GM19240 (cell line): ENCODE measurements around the gene CRKL.
"Not testable (repeated sequence)": the region's sequence is repeated elsewhere in the genome, so short reads cannot be mapped to it uniquely, and the experiment has no call there.

Source experiments
- DNase-seq: peaks from one replicate; pipeline ENCODE4 v3.0.0; 2011; ENCODE audit warnings: low spot score; ENCODE audit not compliant: insufficient read length

CRKL gene

DNA sequence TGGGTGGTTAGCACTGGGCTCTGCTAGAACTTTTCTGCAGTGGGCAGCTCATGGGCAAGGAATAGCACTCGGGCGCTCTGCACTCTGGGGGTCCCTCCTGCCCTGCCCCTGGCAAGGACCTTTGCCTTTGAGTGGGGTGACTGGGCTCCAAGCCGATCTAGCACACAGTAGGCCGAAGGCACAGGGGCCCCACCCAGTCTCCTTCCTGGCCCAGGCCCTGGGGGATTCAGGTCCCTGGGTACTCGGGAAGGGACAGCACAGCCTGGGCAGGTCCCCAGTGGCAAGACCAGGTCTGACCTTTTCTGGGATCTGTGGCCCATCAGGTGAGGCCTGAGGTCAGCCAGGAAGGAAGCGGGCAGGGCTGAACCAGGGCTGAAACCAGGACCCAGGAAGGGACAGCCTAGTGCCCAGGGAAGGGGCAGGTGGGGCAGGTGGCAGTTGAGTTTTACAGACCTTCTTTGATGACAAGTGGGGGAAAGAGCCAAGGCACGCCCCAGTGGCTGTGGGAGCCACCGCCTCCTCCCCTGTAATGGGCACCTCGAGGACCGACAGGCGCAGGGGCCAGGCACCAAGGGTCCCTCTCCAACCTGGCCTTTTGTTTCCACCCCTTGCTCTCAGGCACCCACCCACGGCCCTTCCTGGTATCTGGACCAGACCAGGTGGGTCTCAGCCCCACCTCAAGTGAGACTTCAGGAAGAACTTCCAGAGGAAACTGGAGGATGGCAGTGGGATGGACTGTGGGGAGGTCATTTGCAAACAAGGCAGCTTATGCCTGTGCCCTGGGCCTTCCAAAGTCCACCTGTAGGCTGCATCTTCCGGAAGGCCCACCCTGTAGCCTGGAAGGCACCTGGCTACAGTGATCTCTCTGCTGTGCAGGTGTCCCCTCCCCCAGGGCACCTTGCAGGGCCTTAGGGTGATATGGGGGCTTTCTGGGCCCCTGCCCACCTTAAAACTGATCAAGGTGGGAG is 49.0 kb downstream of the CRKL start:
- no peak for DNase-seq

DNA sequence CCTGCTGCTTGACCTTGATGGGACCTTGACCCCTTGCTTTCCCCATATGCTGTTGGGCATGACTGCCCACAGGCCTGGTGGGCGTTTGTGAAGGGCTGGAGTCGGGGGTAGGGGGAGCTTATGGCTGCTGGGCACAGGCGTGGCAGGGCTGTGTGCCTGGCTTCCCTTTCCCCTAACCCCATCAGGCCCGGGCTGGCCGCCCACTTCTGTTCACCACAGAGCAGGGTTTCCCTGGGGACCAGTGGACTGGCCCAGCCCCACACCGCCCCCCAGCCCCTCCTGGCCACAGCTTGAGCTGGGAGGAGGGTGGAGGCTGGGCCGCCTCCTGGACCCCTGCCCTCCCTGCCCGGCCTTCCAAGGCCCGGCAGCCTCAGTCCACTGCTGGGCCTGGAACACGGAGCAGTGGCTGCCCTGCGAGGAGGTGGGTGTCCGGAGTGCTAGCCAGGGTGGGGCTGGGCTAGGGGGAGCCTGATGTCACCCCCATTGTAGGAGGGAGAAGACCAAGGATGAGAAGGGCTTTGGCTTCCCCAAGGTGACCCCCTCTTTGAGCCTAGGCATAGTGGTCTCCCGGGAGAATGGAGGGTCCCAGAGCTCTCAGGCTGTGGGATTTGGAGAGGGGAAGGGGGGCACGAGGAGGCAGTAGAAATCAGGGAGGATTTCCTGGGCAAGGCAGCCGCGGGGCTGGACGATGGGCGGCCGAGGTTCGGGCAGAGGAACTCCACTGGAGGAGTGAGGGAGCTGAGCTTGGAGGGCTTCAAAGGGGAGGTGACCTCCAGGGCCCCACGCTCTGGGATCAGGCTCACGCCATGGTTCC is 49.9 kb downstream of the CRKL start, which contains the start of gene AIFM3:
Gene AIFM3, plus strand, starts transcription at position 373 of the 814 bp plus-strand sequence. CDS start 690 bp downstream, outside the sequence.
- no peak for DNase-seq

DNA sequence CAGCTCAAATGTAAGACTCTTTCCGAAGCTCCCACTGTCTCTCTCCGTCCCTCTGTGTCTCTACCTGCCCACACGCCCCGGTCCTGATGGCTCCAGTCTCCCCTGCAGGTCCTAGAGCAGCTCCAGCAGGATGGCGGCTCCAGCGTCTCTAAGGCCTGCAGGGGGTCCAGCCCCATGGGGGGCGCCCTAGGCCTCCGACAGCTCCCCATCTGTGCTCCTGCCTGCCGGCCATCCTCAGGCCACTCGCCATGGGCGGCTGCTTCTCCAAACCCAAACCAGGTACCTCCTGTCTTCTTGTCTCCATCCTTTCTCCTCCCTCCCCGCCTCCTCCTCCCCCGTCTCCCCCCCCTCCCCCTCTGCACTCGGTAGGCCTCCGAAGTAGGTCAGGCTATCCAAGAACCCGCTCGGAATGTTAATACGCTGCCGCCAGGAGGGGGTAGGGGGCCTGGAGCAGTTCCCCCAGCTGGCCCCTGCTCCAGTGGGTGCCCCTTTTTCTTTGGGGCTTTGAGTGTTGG is 50.5 kb downstream of the CRKL start:
- DNase-seq, result no peak

DNA sequence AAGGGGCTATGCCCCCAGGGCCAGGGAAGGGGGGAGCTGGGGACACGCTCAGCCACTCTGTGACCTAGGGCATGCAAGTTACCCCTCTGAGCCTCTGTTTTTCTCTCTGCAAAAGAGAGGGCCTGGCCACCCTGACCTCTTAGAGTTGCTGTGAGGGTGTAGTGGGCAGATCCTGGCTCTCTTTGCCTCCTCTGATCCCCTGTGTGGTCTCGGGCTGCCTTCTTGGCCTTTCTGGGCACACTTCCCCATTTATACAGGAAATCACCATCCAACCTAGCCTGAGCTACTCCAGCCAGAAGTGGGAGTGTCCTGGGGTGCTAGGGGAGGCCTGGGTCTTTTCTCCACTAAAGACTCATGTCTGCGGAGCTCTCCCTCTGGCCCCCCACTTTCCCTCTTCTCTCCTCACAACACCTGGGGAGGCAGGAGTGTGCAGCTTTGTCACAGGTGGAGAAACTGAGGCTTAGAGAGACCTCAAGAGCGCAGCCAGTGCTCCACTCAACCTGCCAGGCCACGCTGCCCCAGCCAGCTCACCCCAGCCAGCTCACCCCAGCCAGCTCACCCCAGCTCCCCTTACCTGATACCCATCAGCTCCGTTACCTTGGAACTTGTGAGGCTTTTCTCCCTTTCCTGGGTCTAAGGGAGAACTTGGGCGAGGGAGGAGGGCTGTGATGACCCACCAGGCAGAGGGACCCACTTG is 51.2 kb downstream of the CRKL start:
- no peak for DNase-seq

DNA sequence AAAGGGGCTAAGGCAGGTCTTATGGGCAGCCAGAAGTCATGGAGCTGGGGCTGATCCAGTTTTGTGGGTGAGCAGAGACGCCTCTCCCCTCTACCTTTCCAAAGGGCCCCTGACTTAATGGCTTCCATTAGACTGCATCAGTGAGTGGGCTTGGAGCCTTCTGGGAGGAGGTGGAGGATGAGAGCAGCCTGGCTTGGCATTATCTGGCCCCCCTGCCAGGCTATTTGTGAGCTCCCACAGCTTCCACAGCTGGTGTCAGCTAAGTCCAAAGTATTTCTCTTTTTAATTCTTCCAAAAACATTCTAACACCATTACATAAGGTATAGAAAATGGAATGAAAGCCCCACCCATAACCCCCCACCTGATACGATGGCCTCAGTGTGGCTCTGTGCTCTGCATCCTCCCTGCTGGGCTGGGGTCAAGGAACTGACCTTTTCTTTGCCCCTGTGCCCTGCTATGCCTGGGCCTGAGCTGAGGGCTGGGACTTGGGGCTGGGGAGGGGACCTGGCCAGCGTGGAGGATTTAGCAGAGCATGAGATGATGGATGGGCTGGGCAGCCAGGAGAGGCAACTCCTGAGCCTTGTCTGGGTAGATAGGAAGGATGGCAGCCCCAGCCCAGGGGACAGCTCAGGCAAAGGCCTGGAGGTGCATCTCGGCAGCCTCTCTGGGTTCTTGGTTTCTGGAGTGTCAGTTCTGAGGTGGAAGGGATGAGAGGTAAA is 53.9 kb downstream of the CRKL start:
- no peak for DNase-seq

DNA sequence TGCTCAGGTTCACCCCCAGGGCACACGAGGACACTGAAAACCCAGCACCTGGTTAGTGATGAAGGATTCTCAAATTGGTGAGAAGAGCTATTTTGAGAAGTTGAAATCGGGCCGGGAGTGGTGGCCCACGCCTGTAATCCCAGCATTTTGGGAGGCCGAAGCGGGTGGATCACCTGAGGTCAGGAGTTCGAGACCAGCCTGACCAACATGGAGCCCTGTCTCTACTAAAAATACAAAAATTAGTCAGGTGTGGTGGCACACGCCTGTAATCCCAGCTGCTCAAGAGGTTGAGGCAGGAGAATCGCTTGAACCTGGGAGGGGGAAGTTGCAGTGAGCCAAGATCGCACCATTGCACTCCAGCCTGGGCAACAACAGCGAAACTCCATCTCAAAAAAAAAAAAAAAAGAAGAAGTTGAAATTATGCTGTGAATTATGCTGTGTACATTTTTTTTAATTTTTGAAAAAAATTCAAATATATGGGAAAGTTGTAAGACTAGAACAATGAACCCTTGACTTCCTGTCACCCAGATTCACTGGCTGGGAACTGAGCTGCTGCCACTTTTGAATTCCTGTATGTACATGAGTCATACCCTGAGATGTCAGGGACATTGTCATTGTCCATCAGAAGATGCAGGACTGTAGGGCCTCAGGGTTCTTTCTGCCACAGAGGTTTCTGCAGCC is 54.9 kb downstream of the CRKL start:
- not testable (repeated sequence) for DNase-seq

DNA sequence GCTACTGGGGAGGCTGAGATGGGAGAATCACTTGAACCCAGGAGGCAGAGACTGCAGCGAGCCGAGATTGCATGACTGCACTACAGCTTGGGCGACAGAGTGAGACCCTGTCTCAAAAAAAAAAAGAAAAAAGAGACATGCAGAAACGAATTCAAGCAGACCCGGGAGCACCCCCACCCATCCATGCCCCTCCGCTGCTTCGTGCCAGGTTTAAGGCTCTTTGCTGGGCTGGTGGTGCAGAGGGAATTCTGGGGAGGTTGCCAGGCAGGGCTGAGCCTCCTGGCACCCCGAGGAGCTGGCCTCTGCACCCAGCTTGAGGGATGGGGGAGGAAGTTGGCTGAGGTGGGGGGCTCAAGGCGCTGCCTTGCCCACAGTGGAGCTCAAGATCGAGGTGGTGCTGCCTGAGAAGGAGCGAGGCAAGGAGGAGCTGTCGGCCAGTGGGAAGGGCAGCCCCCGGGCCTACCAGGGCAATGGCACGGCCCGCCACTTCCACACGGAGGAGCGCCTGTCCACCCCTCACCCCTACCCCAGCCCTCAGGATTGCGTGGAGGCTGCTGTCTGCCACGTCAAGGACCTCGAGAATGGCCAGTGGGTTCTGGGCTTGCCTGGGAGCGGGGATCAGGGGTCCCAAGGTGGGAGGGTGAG is 55.8 kb downstream of the CRKL start:
- DNase-seq, result no peak

DNA sequence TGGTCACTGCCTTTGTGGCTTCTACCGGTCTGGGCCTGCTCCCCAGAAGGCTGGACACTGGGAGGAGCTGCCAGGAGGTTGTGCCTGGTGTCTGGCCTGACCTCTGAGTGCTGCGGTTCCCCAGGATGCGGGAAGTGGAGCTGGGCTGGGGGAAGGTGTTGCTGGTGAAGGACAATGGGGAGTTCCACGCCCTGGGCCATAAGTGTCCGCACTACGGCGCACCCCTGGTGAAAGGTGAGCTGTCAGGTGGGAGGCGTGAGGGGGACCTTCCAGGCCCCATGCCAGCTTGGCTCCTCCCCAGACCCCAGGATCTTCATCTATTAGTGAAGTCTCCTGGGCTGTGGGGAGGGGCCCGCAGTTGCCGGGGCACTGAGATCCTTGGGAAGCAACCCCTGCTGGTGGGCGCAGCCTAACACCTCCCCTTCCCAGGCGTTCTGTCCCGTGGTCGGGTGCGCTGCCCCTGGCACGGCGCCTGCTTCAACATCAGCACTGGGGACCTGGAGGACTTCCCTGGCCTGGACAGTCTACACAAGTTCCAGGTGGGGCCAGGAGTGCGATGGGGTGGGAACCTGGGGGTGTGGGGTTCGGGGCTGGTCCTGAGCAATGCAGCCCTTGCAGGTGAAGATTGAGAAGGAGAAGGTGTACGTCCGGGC is 56.6 kb downstream of the CRKL start:
- no peak for DNase-seq

DNA sequence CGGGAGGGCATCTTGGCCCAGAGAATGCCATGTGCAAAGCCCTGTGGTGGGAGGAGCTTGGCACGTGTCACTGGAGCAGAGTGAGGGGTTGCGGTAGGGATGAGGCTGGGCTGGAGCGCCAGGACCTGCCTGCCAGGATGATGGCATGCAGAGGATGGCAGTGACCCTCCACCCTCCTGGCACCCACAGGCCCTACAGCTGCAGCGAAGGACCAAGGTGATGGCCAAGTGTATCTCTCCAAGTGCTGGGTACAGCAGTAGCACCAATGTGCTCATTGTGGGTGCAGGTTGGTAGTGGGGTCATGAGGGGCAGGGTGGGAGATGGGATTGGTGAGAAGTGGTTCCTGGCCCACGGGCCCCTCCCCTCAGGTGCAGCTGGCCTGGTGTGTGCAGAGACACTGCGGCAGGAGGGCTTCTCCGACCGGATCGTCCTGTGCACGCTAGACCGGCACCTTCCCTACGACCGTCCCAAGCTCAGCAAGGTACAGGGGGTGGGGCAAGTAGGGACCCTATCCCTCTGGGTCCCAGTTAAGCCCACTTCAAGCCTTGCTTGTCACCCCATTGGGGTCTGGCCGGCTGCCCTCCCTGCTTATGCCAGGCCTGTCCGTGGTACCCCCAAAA is 57.2 kb downstream of the CRKL start:
- no peak for DNase-seq

DNA sequence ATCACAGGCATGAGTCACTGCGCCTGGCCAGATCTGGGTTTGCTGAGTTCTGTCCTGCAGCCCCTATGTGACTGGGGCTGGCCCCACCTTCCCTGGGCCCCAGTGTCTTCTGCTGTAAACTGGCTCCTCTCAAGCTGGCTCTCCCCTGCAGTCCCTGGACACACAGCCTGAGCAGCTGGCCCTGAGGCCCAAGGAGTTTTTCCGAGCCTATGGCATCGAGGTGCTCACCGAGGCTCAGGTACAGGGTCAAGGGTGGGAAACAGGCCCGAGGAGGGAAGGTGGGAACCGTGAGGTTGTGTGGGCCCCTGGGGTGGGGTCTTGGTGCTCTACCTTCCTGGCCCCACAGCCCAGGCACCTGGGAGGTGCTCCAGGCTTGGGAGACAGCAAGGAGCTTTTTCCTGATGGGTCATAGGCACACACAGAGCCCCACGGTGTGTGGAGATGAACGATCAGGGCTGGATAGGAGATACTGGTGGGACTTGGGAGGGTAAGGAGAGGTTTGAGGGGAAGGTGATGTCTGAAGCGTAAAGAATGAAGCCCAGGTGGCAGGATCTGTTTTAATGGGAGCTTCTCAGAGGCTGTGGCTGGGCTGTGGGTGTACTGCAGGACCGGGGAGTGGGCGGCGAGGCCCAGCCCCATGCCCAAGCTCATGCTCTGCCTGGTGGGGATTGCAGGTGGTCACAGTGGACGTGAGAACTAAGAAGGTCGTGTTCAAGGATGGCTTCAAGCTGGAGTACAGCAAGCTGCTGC is 58.5 kb downstream of the CRKL start:
- no peak for DNase-seq

DNA sequence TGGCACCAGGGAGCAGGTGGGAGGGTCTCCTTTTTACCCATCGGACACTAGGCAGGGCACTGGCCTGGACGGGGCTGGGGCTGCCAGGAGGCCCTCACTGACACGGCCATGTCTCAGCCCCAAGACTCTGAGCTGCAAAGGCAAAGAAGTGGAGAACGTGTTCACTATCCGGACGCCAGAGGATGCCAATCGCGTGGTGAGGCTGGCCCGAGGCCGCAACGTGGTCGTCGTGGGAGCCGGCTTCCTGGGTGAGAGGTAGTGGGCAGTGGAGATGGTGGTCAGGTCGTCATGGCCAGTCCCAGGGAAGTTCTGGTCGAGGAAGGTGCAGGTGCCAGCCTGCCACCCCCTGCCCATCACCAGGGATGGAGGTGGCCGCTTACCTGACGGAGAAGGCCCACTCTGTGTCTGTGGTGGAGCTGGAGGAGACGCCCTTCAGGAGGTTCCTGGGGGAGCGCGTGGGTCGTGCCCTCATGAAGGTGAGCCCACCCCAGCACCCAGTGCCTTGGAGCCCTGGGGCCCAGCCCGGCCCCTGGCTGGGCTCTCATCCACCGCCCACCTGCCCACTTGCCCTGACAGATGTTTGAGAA is 59.2 kb downstream of the CRKL start:
- no peak for DNase-seq

DNA sequence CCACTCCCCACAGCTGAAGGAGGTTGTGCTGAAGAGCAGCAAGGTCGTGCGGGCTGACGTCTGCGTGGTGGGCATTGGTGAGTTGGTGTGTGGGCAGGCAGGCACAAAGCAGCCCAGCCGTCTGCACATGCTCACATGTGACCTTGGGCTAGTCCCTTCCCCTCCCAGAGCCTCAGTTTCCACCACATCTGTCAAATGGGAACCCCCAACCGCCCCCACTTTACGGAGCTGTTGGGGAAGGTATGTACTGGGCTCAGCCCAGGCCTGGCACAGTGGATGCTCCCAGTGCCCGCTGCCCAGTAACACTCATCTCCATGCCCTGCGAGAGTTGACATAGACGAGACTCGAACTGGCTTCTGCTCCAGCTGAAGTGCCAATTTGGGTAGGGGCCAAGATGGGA is 59.8 kb downstream of the CRKL start:
- DNase-seq, result no peak

DNA sequence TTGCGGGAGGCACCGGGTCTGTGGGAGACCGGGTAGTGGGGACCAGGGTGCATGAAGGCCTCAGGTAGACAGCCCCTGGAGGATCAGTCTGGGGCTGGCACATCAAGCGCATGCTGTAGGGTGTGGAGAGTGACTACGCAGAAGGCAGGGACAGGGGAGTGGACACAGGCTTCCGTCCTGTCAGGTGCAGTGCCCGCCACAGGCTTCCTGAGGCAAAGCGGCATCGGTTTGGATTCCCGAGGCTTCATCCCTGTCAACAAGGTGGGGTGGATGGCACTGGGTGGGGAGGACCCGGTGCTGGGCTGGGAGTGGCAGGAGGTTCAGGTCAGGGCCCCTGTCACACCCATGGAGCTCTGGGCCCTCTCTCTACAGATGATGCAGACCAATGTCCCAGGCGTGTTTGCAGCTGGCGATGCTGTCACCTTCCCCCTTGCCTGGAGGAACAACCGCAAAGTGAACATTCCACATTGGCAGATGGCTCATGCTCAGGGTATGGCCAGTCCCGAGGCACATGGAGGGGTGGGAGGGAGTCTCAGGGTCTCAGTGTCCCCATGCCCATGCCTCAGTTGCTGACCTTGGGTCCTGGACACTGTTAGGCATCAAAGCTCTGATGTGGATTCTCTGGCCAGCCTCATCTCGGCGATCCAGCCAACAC is 60.4 kb downstream of the CRKL start:
- DNase-seq, result no peak

DNA sequence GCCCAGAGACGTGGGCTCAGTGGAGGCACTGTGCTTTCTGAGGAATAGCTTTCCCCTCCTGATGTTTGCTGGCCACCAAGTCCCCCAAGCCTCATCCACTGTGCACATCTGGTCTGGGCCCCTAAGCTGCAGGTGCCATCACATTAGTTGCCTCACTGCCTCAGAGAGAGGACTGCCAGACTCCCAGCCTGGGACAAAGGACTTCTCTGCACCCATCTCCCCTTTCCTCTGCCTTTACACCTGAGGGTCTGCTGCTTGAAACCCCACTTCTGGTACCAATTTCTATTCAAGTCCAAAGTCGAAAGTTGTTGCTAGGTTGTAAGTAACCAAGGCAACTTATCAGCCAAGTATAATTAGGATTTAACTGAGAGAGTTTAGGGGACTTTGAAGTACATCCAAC is 61.2 kb downstream of the CRKL start:
- no peak for DNase-seq

DNA sequence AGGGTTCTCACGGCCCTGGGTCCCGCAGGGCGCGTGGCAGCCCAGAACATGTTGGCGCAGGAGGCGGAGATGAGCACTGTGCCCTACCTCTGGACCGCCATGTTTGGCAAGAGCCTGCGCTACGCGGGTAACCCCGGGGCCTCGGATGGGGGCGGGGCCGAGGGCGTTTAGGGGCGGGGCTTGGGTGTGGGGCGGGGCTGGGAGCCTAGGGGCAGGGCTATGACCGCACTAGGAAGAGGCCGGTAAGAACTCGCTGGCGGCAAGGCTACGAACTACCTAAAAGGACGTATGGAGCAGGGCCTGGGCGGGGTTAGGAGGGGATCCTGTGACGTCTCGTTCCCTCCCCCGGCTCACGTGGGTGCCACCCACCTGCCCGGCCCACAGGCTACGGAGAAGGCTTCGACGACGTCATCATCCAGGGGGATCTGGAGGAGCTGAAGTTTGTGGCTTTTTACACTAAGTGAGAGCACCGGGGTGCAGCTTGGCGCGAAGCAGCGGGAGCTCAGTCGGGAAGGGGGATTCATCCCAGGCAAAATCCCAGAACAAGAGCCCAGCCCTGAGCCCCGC is 62.1 kb downstream of the CRKL start:
- no peak for DNase-seq

DNA sequence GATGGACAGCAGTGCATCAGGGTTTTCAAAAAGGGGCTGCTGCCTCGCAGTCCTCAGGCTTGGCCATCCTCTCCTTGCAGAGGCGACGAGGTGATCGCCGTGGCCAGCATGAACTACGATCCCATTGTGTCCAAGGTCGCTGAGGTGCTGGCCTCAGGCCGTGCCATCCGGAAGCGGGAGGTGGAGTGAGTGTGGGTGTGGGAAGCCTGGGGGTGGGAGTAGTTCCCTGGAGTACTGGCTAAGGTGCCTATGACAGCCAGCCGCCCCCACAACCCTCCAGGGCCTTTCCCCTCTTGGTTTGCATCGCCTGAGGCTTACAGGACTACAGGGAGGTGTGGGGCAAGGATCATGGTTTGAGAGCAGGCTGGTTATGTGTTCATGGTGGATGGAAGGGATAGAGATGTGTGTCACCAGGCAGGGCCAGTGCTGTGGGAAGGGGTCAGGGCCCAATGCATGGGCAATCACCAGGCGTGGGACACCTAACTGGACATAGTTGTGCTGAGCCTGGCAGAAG is 62.8 kb downstream of the CRKL start:
- DNase-seq, result no peak

DNA sequence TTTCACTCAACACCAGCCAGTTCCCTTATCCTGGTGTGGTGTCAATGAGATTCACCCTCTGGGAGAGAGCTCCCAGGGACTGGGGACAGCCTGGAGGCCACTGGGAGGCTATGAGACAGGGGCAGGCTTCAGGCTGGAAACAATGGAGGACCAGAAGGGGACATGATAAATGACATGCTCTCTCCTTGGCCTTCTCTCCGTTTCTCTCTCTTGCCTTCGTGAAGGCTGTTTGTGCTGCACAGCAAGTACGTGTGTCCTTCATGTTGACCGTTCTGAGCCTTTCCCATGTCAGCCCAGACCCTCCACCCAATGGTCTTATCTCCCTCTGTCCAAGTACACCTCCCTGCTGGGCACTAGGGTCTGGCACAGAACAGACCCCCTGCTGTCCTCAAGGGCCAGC is 63.3 kb downstream of the CRKL start:
- DNase-seq, result no peak
